ENCODE results near the gene ZFTA. TPM values are rescaled to one million over a fixed set of nuclear protein-coding genes. Genes with fewer than 3 reads are reported as not detected.
A peak's percentile ranks its signal among the peaks of the same experiment; 100 is the strongest.
"Not testable (repeated sequence)": the region's sequence is repeated elsewhere in the genome, so short reads cannot be mapped to it uniquely, and the experiment has no call there.

Gene ZFTA
- total and polyA plus RNA-seq, 10 donors: 3.8 to 16.9 (median 9.2) TPM

GRCh38 chr11:63811522-63811921 lies 42.9 kb upstream of the ZFTA start:
- no peak overlapping the region for H3K4me3 ChIP-seq
- no peak for DNase-seq
- H3K9me3 ChIP-seq: no peaks in the 10 kb centered on the region
- intact Hi-C loops (cut with DNase I; ENCODE audit: low total_unique reads): no loop called here
- 88 to 96% (median 91%) methylated on average over 3 of the region's 3 CpGs for WGBS, 5 donors
- TF ChIP-seq POLR2AphosphoS5 (IDR thresholded peaks at IDR 0.05) (no peak), POLR2A (IDR thresholded peaks at IDR 0.05) (no peak)
- H3K36me3 ChIP-seq: peaks cover 0 to 5% (median 0%) of the 10 kb centered on the region in 6 donors
- H3K27ac ChIP-seq: no peak overlapping the region
- no peaks in the 10 kb centered on the region for H3K27me3 ChIP-seq (replicated peaks in 1 of 7)
- peaks cover 15 to 47% (median 30%) of the 10 kb centered on the region in 6 donors for H3K4me1 ChIP-seq

- H3K36me3 ChIP-seq; H3K27me3 ChIP-seq (replicated peaks in 1 of 7); DNase-seq; H3K9me3 ChIP-seq; intact Hi-C loops (cut with DNase I; ENCODE audit: low total_unique reads); H3K4me3 ChIP-seq; H3K27ac ChIP-seq: not testable (repeated sequence)
- WGBS, 5 donors: 92 to 99% (median 96%) methylated on average over 11 of the region's 11 CpGs
- H3K4me1 ChIP-seq: peaks cover 14 to 36% (median 27%) of the 10 kb centered on the region in 6 donors
Observed at GRCh38 chr11:63810383-63810782, 41.8 kb upstream of the ZFTA start.

- H3K4me3 ChIP-seq: no peak overlapping the region
- 64 to 80% (median 69%) methylated on average over 9 of the region's 9 CpGs for WGBS, 5 donors
- DNase-seq: no peak
- intact Hi-C loops (cut with DNase I; ENCODE audit: low total_unique reads): no loop called here
- H3K27ac ChIP-seq: peak overlapping the region in 6 of 8 donors; percentile 38 to 71 (median 64)
- no peaks in the 10 kb centered on the region for H3K9me3 ChIP-seq
- no peaks in the 10 kb centered on the region for H3K4me1 ChIP-seq
- H3K27me3 ChIP-seq (replicated peaks in 1 of 7): no peaks in the 10 kb centered on the region
- TF ChIP-seq POLR2AphosphoS5 (IDR thresholded peaks at IDR 0.05): peak in 1 of 3 donors; percentile 53
- TF ChIP-seq POLR2A (IDR thresholded peaks at IDR 0.05): no peak
- H3K36me3 ChIP-seq: no peaks in the 10 kb centered on the region
Observed at GRCh38 chr11:63805844-63806415, 37.4 kb upstream of the ZFTA start.

- Histone ChIP-seq H3K27ac (no peak overlapping the region), H3K4me3 (no peak overlapping the region), H3K4me1 (no peaks in the 10 kb centered on the region), H3K36me3 (no peaks in the 10 kb centered on the region), H3K27me3 (replicated peaks in 1 of 7) (no peaks in the 10 kb centered on the region), H3K9me3 (no peaks in the 10 kb centered on the region)
- DNase-seq: no peak
- TF ChIP-seq POLR2A (IDR thresholded peaks at IDR 0.05): no peak
- intact Hi-C loops (cut with DNase I; ENCODE audit: low total_unique reads): no loop called here
- WGBS, 5 donors: 79 to 96% (median 88%) methylated on average over 6 of the region's 6 CpGs
Observed at GRCh38 chr11:63804259-63804658, 35.7 kb upstream of the ZFTA start.

GRCh38 chr11:63802637-63803414 lies 34.3 kb upstream of the ZFTA start:
- TF ChIP-seq CTCF (IDR thresholded peaks at IDR 0.05 in 8 of 11, conservative IDR thresholded peaks at IDR 0.05 in 3 of 11) (no peak), POLR2A (IDR thresholded peaks at IDR 0.05) (no peak), POLR2AphosphoS5 (IDR thresholded peaks at IDR 0.05) (no peak)
- Histone ChIP-seq H3K36me3 (no peaks in the 10 kb centered on the region), H3K9me3 (no peaks in the 10 kb centered on the region), H3K4me3 (no peak overlapping the region), H3K4me1 (no peaks in the 10 kb centered on the region), H3K27ac (peak overlapping the region in 2 of 8 donors; percentile 27 to 30), H3K27me3 (replicated peaks in 1 of 7) (peaks cover 0 to 3% (median 0%) of the 10 kb centered on the region in 7 donors)
- intact Hi-C loops (cut with DNase I; ENCODE audit: low total_unique reads): no loop called here
- DNase-seq: peak; percentile 29
- 80 to 86% (median 83%) methylated on average over 10 of the region's 10 CpGs for WGBS, 5 donors

GRCh38 chr11:63800921-63801320 lies 32.3 kb upstream of the ZFTA start:
- Histone ChIP-seq H3K4me1 (peaks cover 0 to 3% (median 0%) of the 10 kb centered on the region in 6 donors), H3K27ac (no peak overlapping the region), H3K9me3 (no peaks in the 10 kb centered on the region), H3K36me3 (no peaks in the 10 kb centered on the region), H3K27me3 (replicated peaks in 1 of 7) (peaks cover 0 to 3% (median 0%) of the 10 kb centered on the region in 7 donors), H3K4me3 (no peak overlapping the region)
- TF ChIP-seq CTCF (IDR thresholded peaks at IDR 0.05 in 8 of 11, conservative IDR thresholded peaks at IDR 0.05 in 3 of 11): no peak
- TF ChIP-seq POLR2AphosphoS5 (IDR thresholded peaks at IDR 0.05): no peak
- TF ChIP-seq POLR2A (IDR thresholded peaks at IDR 0.05): no peak
- DNase-seq: no peak
- intact Hi-C loops (cut with DNase I; ENCODE audit: low total_unique reads): no loop called here
- 73 to 88% (median 78%) methylated on average over 5 of the region's 5 CpGs for WGBS, 5 donors

Measured in spleen (tissue), 11 donors.